Tibial nerve (tissue), 4 donors: Measurements from ENCODE around the gene NFE2L3. TPM values are rescaled to one million over a fixed set of nuclear protein-coding genes. Genes with fewer than 3 reads are reported as not detected.
"Not testable (repeated sequence)": the region's sequence is repeated elsewhere in the genome, so short reads cannot be mapped to it uniquely, and the experiment has no call there.

Source experiments
- DNase-seq, 2 donors: peaks; one replicate each; pipeline ENCODE4 v3.0.0-alpha.2; 2019; ENCODE audit warnings: low spot score in 2 of 2
- H3K27ac ChIP-seq, 4 donors: fragments of 200-600 bp; sonication (generic) in 3 of 4; one replicate each; pipeline ENCODE4 v1.5.1; 2017 to 2019; ENCODE audit warnings: mild to moderate bottlenecking in 1 of 4
- H3K27me3 ChIP-seq, 2 donors: fragments of 200-600 bp; sonication (generic) in 1 of 2; one replicate each; pipeline versions ENCODE4 v1.5.1 to v1.6.0; 2017 to 2019
- H3K36me3 ChIP-seq, 3 donors: fragments of 200-600 bp; sonication (generic); one replicate each; pipeline ENCODE4 v1.5.1; 2018 to 2019
- H3K4me1 ChIP-seq, 4 donors: fragments of 200-600 bp; sonication (generic) in 3 of 4; one replicate each; pipeline ENCODE4 v1.5.1; 2017 to 2019
- H3K4me3 ChIP-seq, 4 donors: fragments of 200-600 bp; sonication (generic) in 3 of 4; one replicate each; pipeline ENCODE4 v1.5.1; 2017 to 2019; ENCODE audit warnings: mild to moderate bottlenecking in 1 of 4, moderate library complexity in 1 of 4
- H3K9me3 ChIP-seq, 4 donors: fragments of 200-600 bp; sonication (generic) in 3 of 4; one replicate each; pipeline ENCODE4 v1.5.1; 2017 to 2019
- EP300 ChIP-seq, 2 donors: sonication (generic); formaldehyde crosslinking; IDR thresholded peaks; one replicate each; pipeline ENCODE4 v1.6.1; 2017; ENCODE audit warnings: antibody characterized with exemption in 2 of 2, mild to moderate bottlenecking in 1 of 2
- POLR2A ChIP-seq, 2 donors: fragments of 450-650 bp; IDR thresholded peaks; one replicate each; pipeline ENCODE4 v1.6.1; 2017; ENCODE audit warnings: antibody characterized with exemption in 2 of 2, mild to moderate bottlenecking in 2 of 2, moderate library complexity in 2 of 2
- WGBS, 2 donors: methylation state at CpG; one replicate each; pipeline ENCODE4 v1.1.5; 2018; 5-methylcytosine and 5-hydroxymethylcytosine counted together
- total RNA-seq, 4 donors: library from RNA; depleted of rRNA; stranded (reverse); fragments of >200 nt; gene quantifications; one replicate each; pipeline ENCODE4 v1.1.0, GENCODE V29; 2016
- TF ChIP-seq, protein P1 (sequence below), 5 experiments: fragments of 200-600 bp in 3 of 5; fragments of 450-650 bp in 2 of 5; sonication (generic) in 3 of 5; IDR thresholded peaks; one replicate each; pipeline ENCODE4 v1.5.1; 2016 to 2019; ENCODE audit warnings: antibody characterized with exemption in 5 of 5, mild to moderate bottlenecking in 3 of 5, moderate library complexity in 2 of 5

NFE2L3 gene
- total RNA-seq, 4 donors from 2014 or later: 2.7 to 6.5 (median 5.1) TPM

DNA sequence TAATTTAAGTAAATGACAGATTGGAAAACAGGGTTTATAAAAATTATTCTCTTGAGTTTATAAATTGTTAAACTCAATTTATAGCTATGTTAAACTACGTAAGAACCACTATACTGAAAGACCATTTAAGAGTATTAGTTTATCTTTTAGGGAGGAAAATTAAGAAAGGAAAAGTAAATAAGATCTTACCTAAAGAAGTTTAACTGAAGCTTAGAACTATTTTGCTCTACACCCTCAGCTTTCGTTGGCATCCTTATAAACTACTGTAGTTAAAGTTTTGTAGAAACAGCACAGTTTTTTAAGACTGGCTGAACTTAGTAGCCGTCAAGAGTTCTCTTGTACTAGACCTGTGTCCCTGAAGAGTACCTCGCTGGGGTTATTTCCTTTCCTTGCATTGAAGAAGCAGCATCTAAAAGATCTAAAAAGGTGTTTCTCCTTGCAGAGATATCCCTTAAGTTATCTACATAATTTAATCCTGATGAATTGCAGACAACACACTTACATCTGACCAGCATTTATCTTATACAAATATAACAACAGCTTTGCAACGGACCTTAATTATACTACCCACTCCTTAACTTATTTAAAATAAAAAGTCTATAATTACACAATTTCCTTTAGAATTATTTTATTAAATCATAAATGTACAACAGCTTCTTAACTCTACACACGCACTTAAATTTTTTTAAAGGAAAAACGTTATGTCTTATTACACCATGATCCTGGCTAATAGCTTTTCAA lies 39.4 kb downstream of the NFE2L3 start:
- Histone ChIP-seq H3K4me1 (peaks cover 0 to 63% (median 38%) of the 10 kb centered on the region in 4 donors), H3K27ac (no peak overlapping the region), H3K27me3 (no peaks in the 10 kb centered on the region), H3K9me3 (no peaks in the 10 kb centered on the region), H3K4me3 (no peak overlapping the region), H3K36me3 (peaks cover 0 to 95% (median 13%) of the 10 kb centered on the region in 3 donors)
- TF ChIP-seq, protein P1, sequence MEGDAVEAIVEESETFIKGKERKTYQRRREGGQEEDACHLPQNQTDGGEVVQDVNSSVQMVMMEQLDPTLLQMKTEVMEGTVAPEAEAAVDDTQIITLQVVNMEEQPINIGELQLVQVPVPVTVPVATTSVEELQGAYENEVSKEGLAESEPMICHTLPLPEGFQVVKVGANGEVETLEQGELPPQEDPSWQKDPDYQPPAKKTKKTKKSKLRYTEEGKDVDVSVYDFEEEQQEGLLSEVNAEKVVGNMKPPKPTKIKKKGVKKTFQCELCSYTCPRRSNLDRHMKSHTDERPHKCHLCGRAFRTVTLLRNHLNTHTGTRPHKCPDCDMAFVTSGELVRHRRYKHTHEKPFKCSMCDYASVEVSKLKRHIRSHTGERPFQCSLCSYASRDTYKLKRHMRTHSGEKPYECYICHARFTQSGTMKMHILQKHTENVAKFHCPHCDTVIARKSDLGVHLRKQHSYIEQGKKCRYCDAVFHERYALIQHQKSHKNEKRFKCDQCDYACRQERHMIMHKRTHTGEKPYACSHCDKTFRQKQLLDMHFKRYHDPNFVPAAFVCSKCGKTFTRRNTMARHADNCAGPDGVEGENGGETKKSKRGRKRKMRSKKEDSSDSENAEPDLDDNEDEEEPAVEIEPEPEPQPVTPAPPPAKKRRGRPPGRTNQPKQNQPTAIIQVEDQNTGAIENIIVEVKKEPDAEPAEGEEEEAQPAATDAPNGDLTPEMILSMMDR (IDR thresholded peaks at IDR 0.05): no peak
- no peak for TF ChIP-seq EP300 (IDR thresholded peaks at IDR 0.05)
- no peak for TF ChIP-seq POLR2A (IDR thresholded peaks at IDR 0.05)
- no peak for DNase-seq
- WGBS, 2 donors: 74 to 75% methylated on average over 7 of the region's 7 CpGs

DNA sequence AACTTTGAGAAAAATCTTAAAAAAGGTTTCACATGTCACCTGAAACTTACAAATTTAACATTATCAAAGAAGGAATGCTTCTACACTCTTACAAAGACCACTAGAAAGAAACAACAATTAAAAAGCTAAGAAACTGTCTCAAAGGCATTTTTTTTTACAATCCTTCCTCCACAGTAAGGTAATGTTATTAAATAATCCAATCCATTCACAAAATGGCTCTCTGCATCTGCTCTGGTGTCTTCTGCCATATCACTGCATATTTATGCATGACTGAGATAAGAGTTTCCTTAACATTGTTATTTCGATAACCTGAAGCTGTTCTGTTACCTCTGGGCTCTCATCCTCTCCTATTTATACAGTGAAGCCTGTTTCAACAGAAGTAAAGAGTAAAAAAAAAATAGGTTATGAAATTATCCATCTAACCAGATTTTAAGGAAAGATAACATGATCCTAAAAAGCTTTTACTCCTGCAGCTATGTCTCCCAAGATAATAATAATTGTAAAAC lies 40.0 kb downstream of the NFE2L3 start:
- Histone ChIP-seq H3K4me3 (no peak overlapping the region), H3K9me3 (no peaks in the 10 kb centered on the region), H3K36me3 (peaks cover 0 to 99% (median 13%) of the 10 kb centered on the region in 3 donors), H3K4me1 (peaks cover 0 to 69% (median 44%) of the 10 kb centered on the region in 4 donors), H3K27me3 (no peaks in the 10 kb centered on the region), H3K27ac (peak overlapping the region in 1 of 4 donors; percentile 10)
- no peak for DNase-seq
- WGBS, 2 donors: 88 to 89% methylated on average over 1 of the region's 1 CpG
- TF ChIP-seq, protein P1 (IDR thresholded peaks at IDR 0.05): no peak
- no peak for TF ChIP-seq EP300 (IDR thresholded peaks at IDR 0.05)
- no peak for TF ChIP-seq POLR2A (IDR thresholded peaks at IDR 0.05)

DNA sequence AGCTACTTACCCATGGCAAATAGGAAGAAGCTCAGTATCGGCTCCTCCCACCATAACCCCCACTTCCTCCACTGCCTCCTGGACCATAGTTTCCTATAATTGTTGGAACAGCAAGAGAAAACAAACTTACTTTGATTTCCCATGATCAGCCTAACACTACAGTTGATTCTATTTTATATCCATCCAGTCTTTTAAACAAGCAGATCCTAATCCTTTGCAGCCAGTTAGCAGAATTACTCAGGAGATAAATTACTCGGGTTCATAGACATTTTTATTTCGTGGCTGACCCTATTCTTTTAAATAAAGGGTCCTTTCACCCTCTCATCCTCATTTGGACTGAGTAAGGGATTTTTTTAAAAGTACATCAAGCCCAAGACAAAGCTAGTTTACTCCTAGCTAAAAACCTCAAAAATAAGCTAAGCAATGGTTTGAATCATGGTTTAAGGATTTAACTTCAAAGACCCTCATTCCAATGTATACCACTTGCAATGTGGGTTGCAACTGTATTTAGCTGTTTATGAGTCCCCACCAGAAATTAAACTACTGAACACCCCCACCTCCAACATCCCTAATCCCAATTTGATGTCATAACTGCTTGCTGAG lies 40.6 kb downstream of the NFE2L3 start:
- no peak for DNase-seq
- H3K36me3 ChIP-seq: peaks cover 0 to 97% (median 13%) of the 10 kb centered on the region in 3 donors
- TF ChIP-seq, protein P1 (IDR thresholded peaks at IDR 0.05): no peak
- TF ChIP-seq EP300 (IDR thresholded peaks at IDR 0.05) (no peak), POLR2A (IDR thresholded peaks at IDR 0.05) (no peak)
- H3K27ac ChIP-seq: peak overlapping the region in 1 of 4 donors; percentile 10
- no peaks in the 10 kb centered on the region for H3K9me3 ChIP-seq
- H3K27me3 ChIP-seq: no peaks in the 10 kb centered on the region
- peaks cover 0 to 69% (median 50%) of the 10 kb centered on the region in 4 donors for H3K4me1 ChIP-seq
- 55 to 58% methylated on average over 3 of the region's 3 CpGs for WGBS, 2 donors
- H3K4me3 ChIP-seq: no peak overlapping the region

GRCh38 chr7:26193432-26194207 lies 41.6 kb downstream of the NFE2L3 start:
- WGBS, 2 donors: 55 to 65% methylated on average over 8 of the region's 8 CpGs
- Histone ChIP-seq H3K9me3 (no peaks in the 10 kb centered on the region), H3K27me3 (no peaks in the 10 kb centered on the region), H3K4me3 (no peak overlapping the region), H3K27ac (no peak overlapping the region), H3K36me3 (peaks cover 0 to 86% (median 13%) of the 10 kb centered on the region in 3 donors), H3K4me1 (peaks cover 0 to 70% (median 53%) of the 10 kb centered on the region in 4 donors)
- TF ChIP-seq POLR2A (IDR thresholded peaks at IDR 0.05) (no peak), EP300 (IDR thresholded peaks at IDR 0.05) (no peak)
- no peak for DNase-seq

DNA sequence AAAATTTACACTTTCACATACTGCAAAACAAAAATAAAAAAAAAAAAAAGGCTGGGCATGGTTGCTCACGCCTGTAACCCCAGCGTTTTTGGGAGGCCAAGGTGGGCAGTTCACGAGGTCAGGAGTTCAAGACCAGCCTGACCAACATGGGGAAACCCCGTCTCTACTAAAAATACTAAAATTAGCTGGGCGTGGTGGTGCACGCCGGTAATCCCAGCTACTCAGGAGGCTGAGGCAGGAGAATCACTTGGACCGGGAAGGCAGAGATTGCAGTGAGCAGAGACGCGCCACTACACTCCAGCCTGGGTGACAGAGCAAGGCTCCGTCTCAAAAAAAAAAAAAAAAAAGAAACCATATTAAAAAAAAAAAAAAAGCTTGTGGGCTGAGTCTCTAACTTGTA lies 42.8 kb downstream of the NFE2L3 start:
- H3K4me1 ChIP-seq: peaks cover 0 to 67% (median 53%) of the 10 kb centered on the region in 4 donors
- not testable (repeated sequence) for H3K27ac ChIP-seq, H3K9me3 ChIP-seq, DNase-seq, H3K4me3 ChIP-seq, H3K27me3 ChIP-seq
- H3K36me3 ChIP-seq: peaks cover 0 to 75% (median 13%) of the 10 kb centered on the region in 3 donors
- WGBS, 2 donors: 64 to 71% methylated on average over 11 of the region's 11 CpGs
